GM18870 (cell line): Measurements from ENCODE around the gene FOXI2.

Experiments used
- ATAC-seq: cut with Tn5 transposase; IDR thresholded peaks from one replicate; pipeline ENCODE4 v1.9.1; 2021; ENCODE audit warnings: moderate library complexity; ENCODE audit not compliant: unreplicated experiment

FOXI2 gene

DNA sequence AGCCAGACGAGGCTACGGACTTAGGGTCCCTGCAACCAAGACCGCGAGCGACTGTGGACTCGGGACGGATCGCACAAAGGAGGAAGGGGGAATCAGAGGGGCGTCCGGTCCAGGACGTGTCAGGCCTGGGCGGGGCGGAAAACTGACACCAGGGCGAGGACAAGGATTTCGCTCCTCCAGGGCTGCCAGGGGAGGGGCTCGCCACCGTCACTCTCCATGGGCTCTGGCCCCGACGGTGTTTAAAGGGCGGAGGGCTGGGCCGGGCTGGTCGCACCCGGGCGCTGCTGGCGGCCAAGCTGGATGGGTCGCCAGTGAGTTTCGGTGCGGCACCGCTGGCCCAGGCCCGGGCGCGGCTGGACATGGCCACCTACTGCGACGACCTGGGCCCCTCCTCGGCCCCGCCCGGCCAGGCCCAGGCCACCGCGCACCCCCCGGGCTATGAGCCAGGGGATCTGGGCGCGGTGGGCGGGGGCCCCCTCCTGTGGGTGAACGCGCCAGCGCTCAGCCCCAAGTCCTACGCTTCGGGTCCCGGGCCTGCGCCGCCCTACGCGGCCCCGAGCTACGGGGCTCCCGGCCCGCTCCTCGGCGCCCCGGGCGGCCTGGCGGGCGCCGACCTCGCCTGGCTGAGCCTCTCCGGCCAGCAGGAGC, at the start of gene FOXI2:
Gene FOXI2 (plus strand): TSS at position 271 of the 648 bp plus-strand sequence. CDS start 89 bp downstream, at position 360.
- no peak for ATAC-seq

GRCh38 chr10:127687548-127687947, 49.4 kb upstream of the FOXI2 start:
- ATAC-seq, result no peak

DNA sequence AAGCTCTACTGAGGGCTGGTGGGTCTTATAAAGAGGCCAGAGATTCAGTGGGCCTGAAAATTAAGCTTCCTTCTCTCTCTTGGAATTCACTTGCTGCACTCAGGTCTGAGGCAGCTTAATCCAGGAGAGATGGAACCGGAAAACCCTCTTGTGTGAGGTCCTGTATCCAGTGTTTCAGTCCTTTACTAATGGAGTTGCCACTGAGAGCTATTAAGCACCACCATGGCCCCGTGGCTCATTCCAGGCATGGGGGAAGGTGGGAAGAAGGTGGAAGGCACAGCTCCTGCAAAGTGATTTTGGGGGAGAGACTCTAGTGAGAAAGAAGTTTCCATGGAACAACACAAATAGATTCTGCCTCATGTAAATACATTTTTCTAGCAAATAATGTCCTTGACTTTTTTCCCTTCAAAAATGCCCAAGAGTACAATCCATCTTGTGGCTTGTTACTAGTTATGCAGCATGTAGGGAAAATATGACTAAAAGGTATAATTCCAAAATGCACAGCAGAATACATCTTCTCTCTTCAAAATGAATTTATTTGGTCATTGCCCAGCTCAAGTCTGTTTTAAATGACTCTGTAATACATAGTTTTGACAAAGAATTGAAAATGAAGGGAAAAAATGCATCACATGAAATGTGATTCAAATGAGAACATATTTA, 46.7 kb upstream of the FOXI2 start:
- no peak for ATAC-seq

DNA sequence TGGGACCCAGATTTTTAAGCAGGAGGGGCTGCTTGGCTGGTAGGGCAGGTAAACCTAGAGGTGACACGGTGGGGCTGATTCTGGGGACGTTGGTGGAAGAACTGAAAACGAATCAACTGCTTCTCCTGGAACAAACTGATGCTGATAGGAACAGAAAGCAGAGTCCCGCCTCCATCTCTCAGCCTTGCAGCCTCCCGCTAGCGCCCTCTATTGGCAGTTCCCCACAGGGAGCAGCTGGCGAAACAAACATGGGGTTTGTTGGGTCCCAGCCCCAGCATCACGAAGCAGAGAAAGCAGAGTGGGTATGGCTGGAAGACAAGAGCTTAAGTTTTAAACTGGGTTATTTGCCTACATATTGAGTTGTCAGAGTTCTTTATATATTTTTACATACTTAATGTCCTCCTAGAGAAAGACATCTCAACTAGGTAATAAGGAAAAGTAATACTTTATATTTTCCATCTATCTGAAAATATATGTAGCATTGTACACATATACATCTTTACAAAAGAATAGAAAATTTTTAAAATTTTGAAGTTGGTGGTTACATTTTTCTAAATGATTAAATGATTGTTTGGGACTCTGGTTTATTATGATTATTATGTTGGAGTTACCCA, 42.3 kb upstream of the FOXI2 start:
- peak; percentile 83 for ATAC-seq

DNA sequence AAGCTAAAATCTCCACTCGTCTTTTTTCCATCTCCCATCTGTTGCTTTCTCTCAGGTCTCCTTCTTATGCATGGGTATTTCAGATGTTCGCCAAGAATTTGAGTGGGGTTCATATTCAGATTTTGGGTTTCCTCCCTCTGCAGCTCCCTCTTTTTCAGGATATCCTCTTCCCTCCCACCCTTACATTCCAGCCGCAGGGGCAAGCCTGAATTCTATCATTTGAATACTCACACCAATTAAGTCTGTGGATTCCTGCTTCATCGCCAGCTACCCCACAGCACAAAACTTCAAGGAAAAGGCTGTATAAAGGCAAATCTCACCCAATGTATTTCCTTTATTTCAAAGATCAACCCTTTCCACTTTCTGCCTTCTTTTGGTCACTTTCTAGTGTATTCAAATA, 41.6 kb upstream of the FOXI2 start:
- no peak for ATAC-seq

GRCh38 chr10:127698886-127699285, 38.1 kb upstream of the FOXI2 start:
- ATAC-seq, result no peak

DNA sequence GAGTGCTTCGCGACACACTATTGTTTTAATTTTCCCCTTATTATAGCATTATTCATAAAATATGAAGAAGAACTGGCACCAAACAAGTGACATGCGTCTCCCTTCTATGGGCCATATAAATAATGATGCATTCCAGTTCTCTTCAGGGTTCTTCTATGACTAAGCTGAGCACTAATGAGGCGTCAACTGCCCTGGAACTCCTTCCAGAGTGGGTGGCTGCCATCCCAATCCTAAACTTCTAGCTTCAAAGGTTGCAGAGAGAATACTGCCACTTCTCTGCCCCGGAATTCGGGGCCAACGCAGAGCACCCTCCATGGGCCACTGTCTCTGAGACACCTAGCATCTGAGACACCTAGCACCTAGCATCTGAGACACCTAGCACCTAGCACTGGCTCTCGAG, 37.7 kb upstream of the FOXI2 start:
- ATAC-seq, result no peak

DNA sequence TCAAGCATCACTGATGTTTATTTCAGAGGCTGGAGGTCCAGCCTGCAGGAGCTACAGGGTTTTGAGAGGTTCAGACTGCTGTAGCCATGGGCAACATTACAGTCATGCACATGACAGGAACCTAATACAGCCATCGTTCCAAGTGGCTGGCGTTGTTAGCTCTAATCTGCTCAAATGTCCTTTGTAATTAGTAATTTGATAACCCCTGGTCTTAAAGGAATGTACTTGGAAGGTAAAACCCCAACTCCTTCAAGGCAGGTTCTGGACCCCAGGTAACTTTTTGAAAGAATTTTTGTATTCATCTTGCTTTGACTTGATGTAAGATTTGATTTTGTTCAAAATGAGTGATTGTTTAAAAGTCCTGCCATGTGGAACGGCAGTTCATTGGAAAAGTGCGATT, 34.7 kb upstream of the FOXI2 start:
- ATAC-seq, result no peak

DNA sequence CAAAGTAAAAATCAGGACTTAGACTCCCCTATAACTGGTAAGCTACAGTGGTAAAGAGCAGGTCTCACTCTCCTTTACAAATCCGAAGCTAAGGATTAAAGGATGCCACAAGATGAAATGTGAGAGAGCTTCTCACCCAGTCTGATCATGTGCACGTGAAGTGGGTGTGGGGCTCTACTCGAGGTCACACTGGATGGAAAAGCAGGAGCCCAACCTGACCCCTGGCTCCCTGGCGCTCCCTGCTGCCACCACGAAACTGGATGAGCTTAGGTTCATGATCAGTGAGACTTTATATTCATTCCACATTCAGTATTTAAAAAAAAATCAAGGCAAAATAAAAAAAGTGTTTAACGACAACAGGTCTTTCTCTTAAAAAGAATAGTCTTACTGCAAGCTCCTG, 21.7 kb upstream of the FOXI2 start:
- no peak for ATAC-seq

DNA sequence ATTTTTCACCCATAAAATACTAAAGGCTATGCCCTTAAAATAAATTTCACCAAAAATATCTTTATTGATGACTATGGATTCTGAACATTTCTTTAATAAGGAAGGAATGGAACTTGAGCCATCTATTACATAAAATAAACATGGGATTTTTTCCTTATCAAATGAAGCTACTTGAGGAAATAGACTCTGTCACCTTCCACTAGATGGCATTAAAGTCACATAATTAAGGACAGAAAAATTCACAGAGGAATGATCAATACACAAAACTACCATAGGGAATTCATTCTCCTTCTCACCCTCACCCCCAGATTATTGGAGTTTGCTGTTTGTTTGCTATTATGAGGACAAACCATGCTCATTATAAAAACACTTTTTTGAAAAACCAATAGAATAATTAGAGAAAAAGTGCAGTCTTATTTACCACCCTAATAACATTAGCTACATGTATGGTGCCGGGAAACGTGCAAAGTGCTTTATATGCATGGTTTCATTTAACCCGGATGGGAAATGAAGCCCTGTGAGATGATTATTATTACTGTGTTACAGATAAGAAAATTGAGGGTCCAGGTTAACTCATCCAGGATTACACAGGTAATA, 21.1 kb upstream of the FOXI2 start:
- no peak for ATAC-seq

DNA sequence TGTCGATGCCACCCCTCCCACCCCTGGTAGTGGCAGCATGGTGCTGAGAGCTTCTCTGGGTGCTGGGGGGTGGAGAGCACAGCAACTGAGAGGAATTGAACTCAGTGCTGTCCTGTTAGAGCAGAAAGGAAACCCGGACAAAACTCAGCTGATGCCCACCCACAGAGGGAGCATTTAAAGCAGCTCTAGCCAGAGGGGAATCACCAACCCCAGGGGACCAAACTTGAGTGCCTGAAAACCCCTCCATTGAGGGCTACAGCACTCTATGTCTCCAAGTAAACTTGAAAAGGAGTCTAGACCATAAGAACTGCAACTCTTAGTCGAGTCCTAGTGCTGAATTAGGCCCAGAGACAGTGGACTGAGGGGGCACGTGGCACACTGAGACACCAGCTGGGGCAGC, 16.8 kb upstream of the FOXI2 start:
- no peak for ATAC-seq

DNA sequence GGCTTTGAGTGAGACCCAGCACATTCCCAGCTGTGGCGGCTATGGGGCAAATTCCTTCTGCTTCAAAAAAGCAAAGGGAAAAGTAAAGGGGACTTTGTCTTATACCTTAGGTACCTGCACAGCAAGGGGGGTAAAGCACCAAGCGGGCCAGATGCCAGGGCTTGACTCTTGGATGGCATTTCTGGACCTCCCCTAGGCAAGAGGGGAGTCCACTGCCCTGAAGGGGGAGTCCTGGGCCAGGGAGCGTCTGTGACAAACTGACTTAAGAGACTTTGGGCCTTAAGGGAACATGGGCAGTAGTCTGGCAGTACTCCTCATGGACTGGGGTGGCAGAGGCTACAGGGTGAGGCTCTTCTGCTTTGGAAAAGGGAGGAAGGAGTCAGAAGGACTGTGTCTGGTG, 16.1 kb upstream of the FOXI2 start:
- no peak for ATAC-seq

- ATAC-seq, result no peak
Measured at GRCh38 chr10:127734753-127735152, 2.2 kb upstream of the FOXI2 start.

- ATAC-seq, result no peak
Measured at GRCh38 chr10:127735156-127735555, 1.8 kb upstream of the FOXI2 start.

DNA sequence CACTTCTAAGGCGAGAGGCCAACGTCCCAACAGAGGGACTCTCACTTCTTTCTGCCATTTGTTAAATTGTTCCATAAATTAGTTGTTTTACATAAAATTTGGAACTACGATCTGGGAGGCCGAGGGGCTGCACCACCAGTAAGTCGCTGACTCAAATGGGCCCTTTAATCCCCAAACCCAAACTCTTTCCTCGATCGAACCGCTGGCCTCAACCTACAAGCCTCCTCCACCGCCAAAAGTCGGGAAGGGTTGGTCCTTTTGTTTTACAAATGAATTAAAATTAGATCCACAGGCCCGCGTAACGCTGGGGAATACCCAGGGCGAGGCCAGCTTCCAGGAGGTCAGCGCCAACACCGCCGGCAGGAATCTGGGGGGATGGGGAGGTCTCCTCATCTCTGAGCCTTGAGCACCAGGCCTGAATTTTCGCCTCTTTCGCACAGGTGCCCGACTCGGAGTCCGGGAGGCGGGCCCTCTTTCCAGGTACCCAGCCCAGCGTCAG, 1.2 kb upstream of the FOXI2 start:
- no peak for ATAC-seq

DNA sequence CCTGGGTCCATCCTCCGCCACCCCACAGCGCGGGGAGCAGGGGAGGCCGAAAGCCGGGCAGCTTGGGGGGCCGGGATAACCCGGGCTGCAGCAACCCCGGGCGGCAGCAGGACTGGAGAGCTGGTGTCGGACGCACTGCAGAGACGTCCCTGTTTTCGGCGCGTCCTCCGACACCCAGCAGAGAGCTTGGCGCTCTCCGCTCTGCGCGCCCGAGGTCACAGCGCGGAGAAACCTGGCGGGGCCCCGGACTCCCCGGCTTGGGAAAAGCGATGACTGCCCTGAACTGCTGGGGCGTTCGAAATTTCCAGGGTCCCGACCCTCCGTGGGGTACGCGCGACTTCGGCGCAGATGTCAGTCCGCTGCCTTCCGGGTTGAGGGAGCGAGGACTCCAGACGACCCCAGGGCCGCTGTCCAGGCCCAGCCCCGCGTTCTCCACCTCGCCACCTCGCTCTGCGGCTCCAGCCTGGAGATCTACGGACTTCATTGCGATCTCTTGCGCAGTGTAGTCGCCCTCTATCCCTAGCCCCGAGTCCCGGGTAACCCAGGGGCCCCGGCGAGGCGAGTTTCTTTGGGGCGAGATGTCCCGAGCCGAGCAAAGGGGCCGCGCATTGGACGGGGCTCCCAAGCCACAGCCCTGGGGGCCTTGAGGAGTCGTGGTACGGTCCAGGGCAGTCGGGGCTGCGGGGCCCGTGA, 617 bp upstream of the FOXI2 start:
- no peak for ATAC-seq

DNA sequence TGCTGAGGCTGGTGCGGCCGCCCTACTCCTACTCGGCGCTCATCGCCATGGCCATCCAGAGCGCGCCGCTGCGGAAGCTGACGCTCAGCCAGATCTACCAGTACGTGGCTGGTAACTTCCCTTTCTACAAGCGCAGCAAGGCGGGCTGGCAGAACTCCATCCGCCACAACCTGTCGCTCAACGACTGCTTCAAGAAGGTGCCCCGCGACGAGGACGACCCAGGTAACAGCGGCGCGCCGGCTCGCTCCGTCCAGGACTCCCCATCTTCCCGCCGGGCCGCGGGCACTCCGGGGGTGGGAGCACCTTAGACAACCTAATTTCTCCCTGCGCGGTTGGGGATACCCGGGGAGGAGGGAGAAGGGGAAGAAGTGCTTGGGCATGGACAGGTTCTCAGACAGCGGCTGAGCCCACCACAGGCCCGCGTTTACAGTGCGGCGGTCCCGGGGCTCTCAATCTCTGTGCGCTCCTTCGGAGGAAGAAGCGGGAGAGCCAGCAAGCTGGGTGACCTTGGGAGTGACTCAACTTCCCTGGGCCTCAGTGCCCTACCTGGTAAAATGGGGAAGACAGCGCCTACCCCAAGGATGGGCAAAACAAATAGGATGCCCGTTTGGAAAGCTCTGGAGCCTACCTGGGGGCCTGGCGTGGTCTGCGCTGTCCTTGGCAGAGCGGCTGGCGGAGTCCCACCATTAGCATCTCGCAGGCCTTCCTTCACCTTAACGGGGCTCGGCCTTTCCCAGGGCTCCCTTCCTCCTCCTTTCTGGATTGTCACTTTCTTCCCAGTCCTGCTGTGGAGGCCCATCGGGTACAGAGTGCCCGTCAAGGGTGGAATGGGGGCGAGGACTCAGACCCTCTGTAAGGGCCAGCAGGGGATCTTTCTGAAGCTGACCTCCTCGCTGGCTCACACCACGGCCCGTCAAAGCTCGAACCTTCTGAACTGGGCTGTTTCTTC, 852 bp downstream of the FOXI2 start:
- ATAC-seq, result no peak

GRCh38 chr10:127738512-127739424, 1.8 kb downstream of the FOXI2 start:
- no peak for ATAC-seq

DNA sequence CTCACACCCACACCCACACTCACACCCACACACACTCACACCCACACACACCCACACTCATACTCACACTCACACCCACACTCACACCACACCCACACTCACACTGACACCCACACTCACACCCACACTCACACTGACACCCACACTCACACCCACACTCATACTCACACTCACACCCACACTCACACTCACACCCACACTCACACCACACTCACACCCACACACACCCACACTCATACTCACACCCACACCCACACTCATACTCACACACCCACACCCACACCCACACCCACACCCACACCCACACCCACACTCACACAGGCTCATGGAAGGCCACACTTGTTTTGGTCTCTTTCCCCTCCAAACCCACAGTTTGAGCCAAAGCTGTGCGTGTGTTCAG, 2.9 kb downstream of the FOXI2 start:
- no peak for ATAC-seq
